ENCODE results near the gene SEMA3D.
A peak's percentile ranks its signal among the peaks of the same experiment; 100 is the strongest.

Gene SEMA3D

DNA sequence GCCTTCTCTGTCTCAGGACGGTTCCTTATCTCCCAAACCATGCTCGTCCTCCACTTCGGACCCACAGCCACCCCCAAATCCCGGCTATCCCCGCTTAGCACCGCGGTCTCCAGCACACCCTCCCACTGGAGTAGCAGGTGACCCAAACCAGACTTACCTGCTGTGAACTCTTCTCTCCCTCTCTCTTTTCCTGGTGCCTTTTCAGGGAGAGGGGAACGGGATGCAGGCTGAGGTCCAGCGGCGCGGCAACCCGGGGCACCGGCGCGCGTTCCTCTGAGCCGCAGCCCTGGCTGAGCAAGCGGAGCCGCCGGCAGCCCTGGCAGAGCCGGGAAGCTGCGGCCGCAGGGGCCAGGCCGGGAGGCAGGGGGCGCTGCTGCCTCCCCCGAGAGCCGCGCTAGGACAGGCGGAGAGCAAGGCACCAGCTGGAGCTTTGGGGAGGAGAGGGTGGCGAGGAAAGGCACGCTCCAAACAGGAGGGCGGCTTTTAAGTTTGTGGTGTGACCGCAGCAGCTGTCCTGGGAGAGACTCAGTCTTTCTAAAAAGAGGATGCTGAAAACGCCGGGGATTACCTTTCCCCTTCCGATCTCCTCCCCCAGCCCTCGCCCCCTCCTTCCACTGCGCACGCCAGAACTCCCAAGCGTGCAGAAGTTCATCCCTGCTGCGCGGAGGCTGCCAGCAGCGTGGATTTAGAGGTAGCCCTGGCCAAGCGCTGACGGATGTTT, at the start of gene SEMA3D:
SEMA3D (minus strand) TSS at position 536 of the 721 bp plus-strand sequence. CDS start 65,165 bp downstream, outside the sequence.
- DNase-seq (ENCODE audit: low read depth in 4 of 4, low spot score in 1 of 4), result peak in 1 of 4 experiments; percentile 2

DNA sequence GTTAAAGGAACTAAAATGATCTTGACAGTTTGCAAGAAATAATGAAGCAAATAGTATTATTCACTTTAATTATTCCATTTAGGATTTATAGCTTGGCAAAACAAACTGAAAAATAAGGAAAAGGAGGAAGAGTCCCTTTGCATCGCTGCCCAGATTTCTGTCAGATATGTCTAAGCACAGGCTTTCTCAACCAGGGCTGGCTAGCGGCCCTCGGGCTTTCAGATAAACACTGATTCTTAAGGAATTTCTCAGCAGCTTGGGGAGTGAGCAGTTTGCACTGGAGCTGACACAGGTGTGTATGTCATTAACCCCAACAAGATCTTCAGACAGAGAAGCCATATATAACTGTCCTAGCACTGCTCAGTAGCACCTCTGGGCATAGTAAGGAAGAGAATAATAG, 47.9 kb upstream of the SEMA3D start:
- no peak for DNase-seq (ENCODE audit: low read depth in 4 of 4, low spot score in 1 of 4)

DNA sequence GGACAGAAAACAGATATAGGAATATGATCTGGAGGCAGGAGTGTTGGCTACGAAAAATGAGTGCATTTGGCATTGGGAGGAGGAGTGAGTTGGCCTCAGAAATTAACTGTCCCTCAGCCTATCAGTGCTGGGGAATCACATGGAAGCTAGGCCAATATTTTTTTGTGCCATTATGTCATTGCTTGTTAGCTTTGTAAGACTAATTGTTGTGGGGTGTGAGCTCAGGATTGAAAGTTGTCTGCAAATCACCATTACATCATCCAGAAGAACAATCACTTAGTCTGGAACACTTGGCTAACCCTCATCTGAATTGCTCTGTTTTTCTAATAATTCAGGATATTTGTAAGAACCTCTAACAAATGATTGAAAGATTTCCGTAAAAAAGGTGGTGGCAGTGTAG, 45.2 kb upstream of the SEMA3D start:
- DNase-seq (ENCODE audit: low read depth in 4 of 4, low spot score in 1 of 4), result no peak

DNA sequence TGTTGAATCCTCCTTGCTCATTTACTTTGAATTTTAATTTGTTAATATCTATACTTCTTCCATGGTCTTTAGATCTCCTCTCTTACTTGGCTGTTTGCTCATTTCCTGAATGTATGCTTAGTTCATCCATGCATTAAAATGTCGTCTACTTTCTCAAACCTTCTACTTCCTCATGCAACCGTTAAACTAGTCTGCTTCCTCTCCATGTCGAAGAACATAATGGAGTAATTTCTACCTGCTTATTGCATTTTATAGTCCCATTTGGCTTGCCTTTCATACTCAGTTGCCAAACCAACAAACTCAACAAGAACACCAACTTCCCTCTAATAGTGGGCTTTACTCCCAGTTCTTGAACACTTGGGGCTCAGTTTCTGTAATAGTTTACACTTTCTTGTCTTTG, 43.8 kb upstream of the SEMA3D start:
- no peak for DNase-seq (ENCODE audit: low read depth in 4 of 4, low spot score in 1 of 4)

DNA sequence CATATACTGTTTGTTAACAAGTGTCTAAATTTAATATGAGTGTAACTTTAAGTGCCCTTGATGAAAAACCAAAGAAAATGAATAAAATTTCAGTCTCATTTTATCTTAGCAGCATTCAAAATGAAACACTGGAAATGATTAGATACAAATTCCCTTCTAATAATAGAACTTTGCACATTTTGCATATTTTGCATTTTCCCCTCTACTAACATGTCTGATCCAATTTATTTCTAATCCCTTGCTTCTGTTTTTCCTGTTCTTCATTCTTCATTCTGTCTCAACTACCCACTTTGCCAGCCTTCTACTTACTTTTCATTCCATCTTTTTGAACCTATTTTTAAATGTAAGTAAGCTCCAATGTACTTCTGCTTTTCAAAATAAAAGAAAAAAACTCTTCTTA, 42.7 kb upstream of the SEMA3D start:
- DNase-seq (ENCODE audit: low read depth in 4 of 4, low spot score in 1 of 4), result no peak

DNA sequence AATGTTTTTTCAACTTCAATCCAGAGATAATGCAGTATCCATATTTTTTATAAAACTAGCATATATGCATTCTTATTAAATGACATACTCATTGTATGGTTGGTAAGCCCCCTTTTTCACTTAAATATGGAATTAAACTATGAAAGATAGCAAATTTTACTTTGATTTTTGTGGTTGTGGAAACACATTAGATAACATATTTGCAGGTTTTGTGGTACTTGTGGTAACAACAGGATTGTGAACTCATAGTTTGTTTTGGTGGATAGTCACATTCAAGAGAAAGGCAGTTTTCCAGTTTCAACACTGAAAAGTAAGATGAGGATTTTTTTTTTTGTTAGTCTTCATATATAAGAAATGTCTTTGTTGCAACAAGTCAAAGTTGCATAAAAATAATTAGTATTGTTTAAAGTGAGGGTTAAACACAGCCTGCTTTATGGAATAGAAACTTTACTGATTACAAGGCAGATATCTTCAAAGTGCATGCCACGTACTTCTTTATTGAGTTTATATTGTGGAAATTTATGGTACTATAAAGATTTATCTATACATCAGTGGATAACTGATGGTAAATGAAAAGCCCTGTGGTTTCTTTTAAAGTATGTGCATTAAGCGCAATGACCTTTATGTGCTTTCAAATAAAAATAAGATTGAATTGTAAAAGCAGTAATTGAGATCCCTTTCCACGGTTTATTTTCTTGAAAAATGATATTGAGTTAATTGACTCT, 39.7 kb upstream of the SEMA3D start:
- DNase-seq (ENCODE audit: low read depth in 4 of 4, low spot score in 1 of 4), result no peak

DNA sequence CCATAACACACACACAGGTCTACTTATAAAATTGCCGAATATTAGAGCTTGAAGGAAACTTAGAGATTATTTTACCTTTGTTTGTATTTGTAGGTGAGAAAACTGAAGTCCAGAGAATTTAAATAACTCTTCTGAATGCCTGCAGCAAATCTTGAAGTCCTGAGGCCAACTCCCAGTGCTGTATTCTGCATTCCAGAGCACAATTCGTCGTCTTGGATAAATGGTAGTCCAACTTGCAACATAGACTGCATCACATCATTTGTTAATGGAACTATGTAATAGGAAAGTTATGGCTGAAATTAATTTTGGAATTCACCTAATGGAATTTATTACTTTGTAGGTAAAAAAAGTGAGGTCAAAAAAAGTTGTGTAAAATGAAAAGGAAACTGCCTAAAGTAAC, 37.3 kb upstream of the SEMA3D start:
- no peak for DNase-seq (ENCODE audit: low read depth in 4 of 4, low spot score in 1 of 4)

DNA sequence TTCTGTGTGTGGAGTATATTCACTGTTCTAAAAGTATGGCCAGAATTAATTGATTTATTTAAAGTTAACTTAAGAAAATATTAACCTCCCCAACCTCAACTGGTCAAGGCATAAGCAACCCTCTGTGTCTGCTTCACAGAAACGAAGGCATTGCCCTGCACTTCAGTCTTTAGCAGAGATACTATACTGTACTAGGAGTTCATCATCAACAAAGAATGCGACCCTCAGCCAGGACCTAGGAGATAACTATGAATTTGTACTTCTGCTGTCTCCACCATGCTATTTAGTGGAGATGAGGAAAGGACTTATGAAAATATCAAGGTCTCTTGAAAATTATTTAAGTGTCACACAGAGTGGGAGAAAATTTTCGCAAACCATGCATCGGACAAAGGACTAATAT, 35.7 kb upstream of the SEMA3D start:
- DNase-seq (ENCODE audit: low read depth in 4 of 4, low spot score in 1 of 4), result no peak

DNA sequence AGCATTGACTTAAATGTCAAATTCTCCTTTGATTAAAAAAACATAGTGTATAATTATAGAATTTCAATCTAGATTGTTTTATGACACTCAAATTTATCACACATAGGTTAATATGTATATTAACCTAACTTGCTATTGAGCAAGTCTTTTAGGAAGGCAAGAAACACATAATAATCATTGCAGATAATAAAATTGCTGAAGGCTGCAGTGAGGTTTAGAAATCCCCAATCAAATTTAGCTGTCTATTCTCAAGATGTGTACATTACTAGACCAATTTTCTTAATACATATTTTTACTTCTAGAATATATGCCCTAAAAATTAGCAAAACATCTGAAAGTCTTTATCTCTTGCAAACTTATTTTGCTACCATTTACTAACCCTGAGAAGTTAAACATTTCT, 34.9 kb upstream of the SEMA3D start:
- DNase-seq (ENCODE audit: low read depth in 4 of 4, low spot score in 1 of 4), result no peak

DNA sequence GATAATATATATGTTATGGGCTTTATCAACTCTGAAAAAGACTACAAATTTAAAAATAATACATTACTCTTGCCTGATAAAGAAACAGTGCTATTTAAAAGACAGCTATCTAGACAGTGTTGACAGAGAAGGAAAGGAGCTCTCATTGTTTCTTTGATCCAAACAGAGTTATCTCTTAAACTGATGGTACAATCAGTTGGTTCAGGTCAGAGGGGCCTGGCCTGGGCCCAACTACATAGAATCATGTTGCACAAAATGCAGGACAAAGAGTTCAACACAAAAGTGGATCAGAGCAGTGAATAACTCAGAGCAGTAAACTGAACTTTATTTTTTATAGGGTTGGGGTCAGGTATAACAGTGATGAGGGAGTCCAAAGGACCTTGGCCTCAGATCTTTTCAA, 33.8 kb upstream of the SEMA3D start:
- no peak for DNase-seq (ENCODE audit: low read depth in 4 of 4, low spot score in 1 of 4)

DNA sequence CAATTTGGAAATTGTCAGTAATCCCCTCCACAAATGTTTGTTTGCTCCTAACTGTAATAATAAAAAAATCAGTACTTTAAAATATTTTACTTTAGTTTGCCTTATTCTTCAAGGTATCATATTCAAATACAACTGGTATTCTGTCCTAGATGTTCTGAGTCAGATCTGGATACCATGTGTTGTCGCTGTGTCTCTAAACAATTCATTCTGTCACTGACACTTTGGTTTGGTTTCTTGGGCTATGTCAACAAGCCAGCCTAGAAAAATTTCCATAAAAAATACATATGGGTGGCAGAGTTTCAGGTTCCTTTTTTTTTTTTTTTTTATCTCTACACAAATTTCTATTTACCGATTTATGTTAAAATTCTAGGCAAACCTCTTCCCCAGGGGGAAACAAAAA, 33.2 kb upstream of the SEMA3D start:
- DNase-seq (ENCODE audit: low read depth in 4 of 4, low spot score in 1 of 4), result no peak

DNA sequence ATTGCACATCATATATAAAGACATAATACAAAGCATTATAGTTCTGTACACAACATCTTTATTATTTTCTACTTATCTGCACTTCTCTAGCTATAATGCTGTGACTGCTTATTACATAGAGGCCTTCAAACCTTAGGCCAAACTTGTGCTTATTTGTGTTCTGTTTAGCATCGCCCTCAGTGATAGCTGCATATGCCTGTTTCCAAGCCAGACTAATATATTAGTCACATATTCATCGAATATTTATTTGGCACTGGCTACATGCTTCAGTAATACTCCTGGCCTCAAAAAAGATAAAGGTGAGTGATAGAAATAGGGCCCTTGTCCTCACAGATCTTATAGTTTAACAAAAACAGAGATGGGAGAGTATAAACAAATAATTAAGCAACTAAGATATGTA, 30.2 kb upstream of the SEMA3D start:
- DNase-seq (ENCODE audit: low read depth in 4 of 4, low spot score in 1 of 4), result no peak

DNA sequence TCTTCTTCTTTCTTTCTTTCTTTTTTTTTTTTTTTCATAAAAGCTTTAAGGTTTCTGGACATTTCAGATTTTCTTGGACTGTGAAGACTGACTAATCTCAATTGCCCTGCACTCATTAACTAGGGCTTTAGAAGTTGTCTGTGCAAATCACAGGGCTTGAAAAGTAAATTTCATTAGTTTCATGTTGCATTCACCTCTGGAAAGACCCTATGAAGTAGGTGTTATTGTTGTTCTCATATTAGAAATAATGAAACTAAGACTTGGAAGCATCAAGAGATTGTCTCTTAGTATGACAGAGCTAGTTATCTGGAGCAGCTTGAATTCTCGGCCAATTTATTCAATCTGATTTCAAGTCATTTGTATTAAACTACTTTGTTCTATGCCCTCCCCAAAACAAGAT, 28.2 kb upstream of the SEMA3D start:
- DNase-seq (ENCODE audit: low read depth in 4 of 4, low spot score in 1 of 4), result no peak

DNA sequence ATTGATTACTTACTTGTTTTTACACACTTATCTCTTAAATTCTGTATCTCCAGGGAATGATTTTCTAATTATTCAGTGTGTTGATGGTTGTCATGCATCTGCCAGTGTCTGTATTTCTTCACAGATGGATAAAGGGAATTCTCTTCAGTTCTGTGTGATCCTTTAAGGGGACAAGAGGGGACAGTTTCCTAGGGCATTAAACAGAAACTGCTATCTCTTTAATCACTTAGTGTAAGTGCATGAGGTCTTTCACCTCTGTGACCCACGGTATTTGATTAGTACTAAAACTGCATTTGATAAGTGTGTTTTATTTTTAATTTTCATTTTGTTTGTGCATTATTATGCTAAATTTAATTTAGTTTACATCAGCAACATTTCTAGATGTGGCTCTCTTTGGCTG, 26.6 kb upstream of the SEMA3D start:
- DNase-seq (ENCODE audit: low read depth in 4 of 4, low spot score in 1 of 4), result no peak

DNA sequence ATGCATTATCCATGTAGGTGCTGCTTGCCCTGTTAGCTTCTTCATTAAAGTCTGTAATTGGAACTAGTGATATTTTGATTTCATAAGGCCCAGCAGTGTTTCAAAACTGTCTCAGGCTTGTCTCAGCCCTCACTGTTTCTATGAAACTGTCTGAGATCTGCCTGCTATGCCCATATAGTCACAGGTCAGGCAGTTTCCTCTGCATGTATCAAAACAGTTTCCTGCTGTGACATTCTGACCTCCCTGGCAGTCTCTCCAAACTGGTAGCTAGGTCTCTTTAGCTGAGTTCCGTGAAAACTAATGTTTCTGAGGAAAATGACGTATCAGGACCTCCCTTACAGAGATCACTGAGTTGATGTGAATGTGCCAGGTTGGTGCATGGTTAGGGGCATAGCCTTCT, 18.9 kb upstream of the SEMA3D start:
- DNase-seq (ENCODE audit: low read depth in 4 of 4, low spot score in 1 of 4), result no peak

DNA sequence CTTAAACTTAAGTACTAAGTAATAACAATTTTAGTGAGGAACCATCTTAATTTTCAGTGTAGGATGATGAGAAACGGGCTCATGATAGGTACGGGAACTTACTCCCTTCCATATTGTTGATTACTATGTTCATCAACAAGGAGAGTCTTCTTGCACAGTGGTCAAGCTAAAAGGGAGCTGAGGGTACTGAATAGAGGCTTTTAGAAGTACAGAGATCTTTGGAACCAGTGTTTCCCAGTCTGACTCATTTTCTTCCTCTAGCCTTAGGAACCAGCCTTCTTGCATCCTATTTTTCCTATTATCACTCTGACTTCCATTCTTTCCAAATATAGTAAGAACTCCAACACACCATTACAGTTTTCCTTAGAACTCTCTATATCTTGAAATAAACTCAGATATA, 17.6 kb upstream of the SEMA3D start:
- no peak for DNase-seq (ENCODE audit: low read depth in 4 of 4, low spot score in 1 of 4)

DNA sequence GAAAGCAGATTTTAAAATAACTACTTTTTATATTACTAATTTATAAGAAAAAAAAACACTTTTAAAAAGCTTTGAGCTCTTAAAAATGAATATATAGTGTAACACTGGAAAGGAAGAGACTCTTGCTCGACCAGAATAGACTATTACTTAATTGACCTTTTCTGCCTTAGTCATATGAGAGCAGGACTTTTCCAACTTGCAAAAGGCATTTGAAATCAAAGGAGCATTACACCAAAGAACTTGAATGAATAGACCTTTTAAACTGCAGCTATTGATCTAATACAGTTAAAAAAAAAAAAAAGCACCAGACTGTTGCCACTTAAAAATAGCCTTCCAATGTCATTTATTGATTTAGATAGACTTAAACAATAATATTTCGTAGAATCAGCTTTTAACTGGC, 17.2 kb upstream of the SEMA3D start:
- no peak for DNase-seq (ENCODE audit: low read depth in 4 of 4, low spot score in 1 of 4)

DNA sequence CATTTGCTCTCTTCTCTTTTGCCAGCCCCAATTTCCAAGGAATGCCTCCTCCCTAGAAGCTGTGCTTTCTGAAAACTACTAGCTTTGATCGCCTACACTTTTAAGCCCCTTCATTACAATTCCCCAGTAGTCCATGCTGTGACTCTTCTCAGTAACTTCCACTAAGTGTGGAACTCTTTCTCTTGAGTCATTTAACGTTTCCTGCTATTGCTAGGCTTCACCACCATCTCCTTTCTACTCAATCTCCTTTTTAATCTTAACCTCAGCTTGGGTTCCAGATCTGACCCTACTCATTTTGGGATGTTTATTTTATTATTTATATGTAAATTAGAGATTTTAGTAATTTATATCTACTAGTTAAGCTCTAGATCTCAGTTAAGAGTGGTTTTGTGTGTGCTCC, 14.4 kb upstream of the SEMA3D start:
- DNase-seq (ENCODE audit: low read depth in 4 of 4, low spot score in 1 of 4), result no peak

DNA sequence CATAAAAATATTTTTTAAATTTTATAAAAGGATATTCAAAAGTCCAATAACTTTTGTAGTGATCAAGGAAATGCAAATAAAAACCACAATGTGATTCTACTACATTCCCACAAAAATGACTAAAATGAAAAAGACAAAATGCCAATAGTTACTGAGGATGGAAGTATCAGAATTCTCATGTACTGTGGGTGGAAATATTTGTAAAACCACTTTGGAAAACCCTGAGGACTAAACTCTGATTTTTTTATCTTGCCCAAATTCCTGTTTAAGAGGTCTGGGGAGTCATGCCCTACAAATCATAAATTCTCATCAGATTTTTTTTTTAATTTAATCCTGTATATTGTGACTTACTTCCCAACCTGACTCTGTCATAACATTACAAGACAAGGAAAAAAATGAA, 9.8 kb upstream of the SEMA3D start:
- no peak for DNase-seq (ENCODE audit: low read depth in 4 of 4, low spot score in 1 of 4)

DNA sequence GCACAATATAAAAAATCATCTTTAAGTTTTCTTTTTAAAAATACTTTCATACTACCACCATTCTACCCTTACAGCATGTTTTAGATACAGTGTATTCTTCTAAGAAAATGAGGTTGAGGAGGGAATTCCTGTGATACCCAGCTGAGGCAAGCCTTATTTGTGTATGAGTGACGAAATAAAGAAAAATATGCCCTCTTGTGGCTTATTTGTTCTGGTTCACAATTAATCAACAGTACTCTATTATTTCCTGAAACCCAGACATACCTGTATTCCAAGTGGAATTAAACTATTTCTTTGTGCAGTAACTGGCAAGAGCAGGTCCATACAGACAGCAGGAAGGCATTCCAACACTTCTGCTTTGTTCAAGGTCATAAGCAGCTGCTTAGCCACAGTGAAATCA, 4.5 kb upstream of the SEMA3D start:
- no peak for DNase-seq (ENCODE audit: low read depth in 4 of 4, low spot score in 1 of 4)

DNA sequence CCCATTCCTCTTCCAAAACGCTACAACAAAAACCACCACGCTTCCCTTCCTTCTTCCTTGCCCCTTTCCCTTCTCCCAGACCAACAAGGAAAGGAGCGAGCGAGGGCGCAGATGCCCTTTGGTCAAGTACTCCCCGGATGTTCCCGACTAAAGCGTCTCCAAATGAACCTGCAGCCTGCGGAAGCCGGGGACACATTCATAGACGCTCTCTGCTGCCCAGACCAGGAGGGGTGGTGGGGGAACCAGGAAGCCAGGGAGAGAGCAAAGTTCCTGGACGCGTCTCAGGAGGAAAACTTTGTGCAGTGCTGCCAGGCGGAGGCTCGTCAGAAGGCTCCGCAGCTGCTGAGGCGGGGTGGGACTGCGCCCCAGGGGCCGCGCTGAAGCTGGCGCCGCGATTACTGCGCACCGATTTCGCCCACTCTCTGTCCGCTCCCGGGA, 754 bp downstream of the SEMA3D start:
- DNase-seq (ENCODE audit: low read depth in 4 of 4, low spot score in 1 of 4), result no peak

DNA sequence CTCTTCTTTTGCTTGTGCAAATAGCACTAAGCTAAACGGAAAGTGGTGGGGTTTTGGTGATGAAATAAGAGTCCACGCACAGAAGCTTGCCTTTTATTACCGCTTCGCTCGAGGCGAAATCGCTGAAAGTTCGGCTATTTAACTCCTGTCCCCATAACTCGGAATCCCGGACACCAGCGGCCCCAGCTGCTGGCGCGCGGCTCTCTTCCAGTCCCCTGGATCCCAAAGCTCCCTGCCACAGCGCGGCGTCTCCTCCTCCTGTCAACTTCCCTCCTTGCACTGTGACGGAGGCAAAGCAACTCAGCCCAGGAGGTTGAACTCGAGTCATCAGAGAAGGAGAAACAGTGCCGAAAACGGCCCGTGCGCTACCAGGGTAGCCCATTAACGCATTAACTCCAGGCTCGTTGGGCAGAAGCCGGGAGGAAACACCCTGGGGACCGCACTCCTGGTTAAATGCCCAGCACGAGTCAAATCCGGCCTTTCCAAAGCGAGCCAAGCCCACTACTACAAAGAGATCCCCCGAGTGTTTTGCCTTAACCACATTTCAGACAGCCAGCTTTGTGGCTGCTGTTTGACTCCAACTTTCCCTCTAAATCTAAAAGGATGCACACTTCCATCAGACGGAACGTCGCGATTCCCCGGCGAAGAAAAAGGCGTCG, 1.3 kb downstream of the SEMA3D start:
- DNase-seq (ENCODE audit: low read depth in 4 of 4, low spot score in 1 of 4), result no peak

All from stimulated activated CD4-positive, alpha-beta T cell treated with anti-CD3 and anti-CD28 coated beads, Interleukin-1b, Interleukin-23, amount 100 ng/mL, for 24 hours (primary cell).